Neutrophil (primary cell): ENCODE data around the gene KRT26.

Experiments
- H3K27ac ChIP-seq: fragments of 200-600 bp; sonication (generic); 2 replicates; pipeline ENCODE4 v1.5.1; 2016; ENCODE audit warnings: mild to moderate bottlenecking, moderate library complexity
- H3K27me3 ChIP-seq: fragments of 200-600 bp; sonication (generic); 2 replicates; pipeline ENCODE4 v1.6.0; 2016; ENCODE audit warnings: mild to moderate bottlenecking
- H3K36me3 ChIP-seq: fragments of 200-600 bp; sonication (generic); 2 replicates; pipeline ENCODE4 v1.5.1; 2017
- H3K4me1 ChIP-seq, 2 experiments: fragments of 200-600 bp in 1 of 2; sonication (generic) in 1 of 2; 1 replicate in 1 of 2; 2 replicates in 1 of 2; pipeline versions ENCODE4 v1.5.1 to v1.6.1; 2013 to 2016; ENCODE audit warnings: low read depth in 1 of 2, low read length in 1 of 2, mild to moderate bottlenecking in 1 of 2, moderate library complexity in 1 of 2; ENCODE audit not compliant: control insufficient read depth in 1 of 2, insufficient read depth in 1 of 2
- H3K4me3 ChIP-seq, 2 experiments: fragments of 200-600 bp in 1 of 2; sonication (generic) in 1 of 2; 1 replicate in 1 of 2; 2 replicates in 1 of 2; pipeline ENCODE4 v1.5.1; 2013 to 2016; ENCODE audit warnings: low read depth in 1 of 2, low read length in 1 of 2, mild to moderate bottlenecking in 1 of 2, moderate library complexity in 1 of 2
- H3K9me3 ChIP-seq: fragments of 200-600 bp; sonication (generic); 2 replicates; pipeline ENCODE4 v1.5.1; 2016
- CTCF ChIP-seq: fragments of 200-600 bp; sonication (generic); IDR thresholded peaks from 2 replicates; pipeline ENCODE4 v1.5.1; 2016; ENCODE audit warnings: antibody characterized with exemption

KRT26 gene

GRCh38 chr17:40801157-40801556, 29.2 kb upstream of the KRT26 start:
- H3K9me3 ChIP-seq = no peaks in the 10 kb centered on the region
- H3K27me3 ChIP-seq = peaks cover 100% of the 10 kb centered on the region
- no peak for TF ChIP-seq CTCF
- no peak overlapping the region for H3K27ac ChIP-seq
- H3K4me1 ChIP-seq = no peaks in the 10 kb centered on the region
- no peak overlapping the region for H3K4me3 ChIP-seq
- no peaks in the 10 kb centered on the region for H3K36me3 ChIP-seq

GRCh38 chr17:40800381-40800780, 28.4 kb upstream of the KRT26 start:
- Histone ChIP-seq H3K27ac (no peak overlapping the region), H3K9me3 (no peaks in the 10 kb centered on the region), H3K4me1 (no peaks in the 10 kb centered on the region), H3K36me3 (no peaks in the 10 kb centered on the region), H3K4me3 (no peak overlapping the region), H3K27me3 (peaks cover 100% of the 10 kb centered on the region)
- no peak for TF ChIP-seq CTCF

GRCh38 chr17:40799859-40800258, 27.9 kb upstream of the KRT26 start, which contains the start of gene KRT28:
TSS of gene KRT28 (minus strand) at chr17:40799959. CDS start at chr17:40799893, 66 bp downstream.
- Histone ChIP-seq H3K27ac (no peak within 1 kb of the TSS), H3K4me1 (no peaks in the 10 kb centered on the region), H3K9me3 (no peaks in the 10 kb centered on the region), H3K4me3 (no peak within 1 kb of the TSS), H3K36me3 (no peaks in the 10 kb centered on the region), H3K27me3 (peaks cover 100% of the 10 kb centered on the region)
- TF ChIP-seq CTCF = no peak

GRCh38 chr17:40796846-40797245, 24.8 kb upstream of the KRT26 start:
- no peak overlapping the region for H3K27ac ChIP-seq
- H3K4me3 ChIP-seq = no peak overlapping the region
- H3K9me3 ChIP-seq = no peaks in the 10 kb centered on the region
- no peak for TF ChIP-seq CTCF
- no peaks in the 10 kb centered on the region for H3K36me3 ChIP-seq
- peaks cover 93% of the 10 kb centered on the region for H3K27me3 ChIP-seq
- H3K4me1 ChIP-seq = no peaks in the 10 kb centered on the region

- no peak for TF ChIP-seq CTCF
- Histone ChIP-seq H3K4me1 (no peaks in the 10 kb centered on the region), H3K36me3 (no peaks in the 10 kb centered on the region), H3K4me3 (no peak overlapping the region), H3K27ac (no peak overlapping the region), H3K9me3 (no peaks in the 10 kb centered on the region), H3K27me3 (peaks cover 92% of the 10 kb centered on the region)
These were observed 23.1 kb upstream of the KRT26 start for GRCh38 chr17:40795019-40795667.
